H1 (cell line): Measurements from ENCODE around the gene MAP7. TPM values are rescaled to one million over a fixed set of nuclear protein-coding genes. Genes with fewer than 3 reads are reported as not detected.

Source experiments
- FOSL1 ChIP-seq: IDR thresholded peaks from 2 replicates; pipeline ENCODE4 v1.6.1; 2011; ENCODE audit warnings: mild to moderate bottlenecking, low read depth, low read length, moderate library complexity; ENCODE audit not compliant: insufficient read depth
- POLR2AphosphoS5 ChIP-seq: IDR thresholded peaks from 2 replicates; pipeline ENCODE4 v1.6.1; 2011; ENCODE audit warnings: low read depth, low read length
- RFX5 ChIP-seq: IDR thresholded peaks from 2 replicates; pipeline ENCODE4 v1.6.1; 2011; ENCODE audit warnings: low read depth, low read length, improper control_type of control experiment, borderline replicate concordance
- SP1 ChIP-seq: IDR thresholded peaks from 2 replicates; pipeline ENCODE4 v1.6.1; 2011; ENCODE audit warnings: low read depth, low read length
- SRF ChIP-seq: IDR thresholded peaks from 2 replicates; pipeline ENCODE4 v1.6.1; 2011; ENCODE audit warnings: mild to moderate bottlenecking, low read depth, low read length, moderate library complexity
- TEAD4 ChIP-seq: IDR thresholded peaks from 2 replicates; pipeline ENCODE4 v1.6.1; 2012; ENCODE audit warnings: low read depth, low read length, inconsistent platforms, mixed read lengths
- polyA plus RNA-seq, 7 experiments: library from polyadenylated mRNA; depleted of rRNA in 3 of 7; stranded (reverse) in 5 of 7; unstranded in 2 of 7; fragments of >200 nt in 5 of 7; fragments of 200-250 nt in 2 of 7; gene quantifications; 1 replicate in 5 of 7; 2 replicates in 1 of 7; 4 replicates in 1 of 7; pipeline versions ENCODE4 v1.2.1 to v1.2.3, GENCODE V29; 2011 to 2013; ENCODE audit warnings: missing spikeins in 2 of 7, mixed read lengths in 2 of 7
- total RNA-seq: library from RNA; stranded (reverse); fragmentation: NEBNext Ultra II Directional; extraction: Animal tissue kit (Norgen Biotek cat#: 25700); gene quantifications from 2 replicates; pipeline ENCODE4 v1.2.1, GENCODE V29; 2021
- TF ChIP-seq, protein P1 (sequence below): IDR thresholded peaks from 2 replicates; pipeline ENCODE4 v1.6.1; 2012; ENCODE audit warnings: inconsistent platforms

The MAP7 gene
- total and polyA plus RNA-seq, 2 of the 8 experiments (the other 6 are each of a cell fraction or from before 2014, with no cell fraction given) = 13.5 to 66.9 TPM

GRCh38 chr6:136546331-136546730 is 3.9 kb downstream of the MAP7 start (continued):
- TF ChIP-seq, protein P1, sequence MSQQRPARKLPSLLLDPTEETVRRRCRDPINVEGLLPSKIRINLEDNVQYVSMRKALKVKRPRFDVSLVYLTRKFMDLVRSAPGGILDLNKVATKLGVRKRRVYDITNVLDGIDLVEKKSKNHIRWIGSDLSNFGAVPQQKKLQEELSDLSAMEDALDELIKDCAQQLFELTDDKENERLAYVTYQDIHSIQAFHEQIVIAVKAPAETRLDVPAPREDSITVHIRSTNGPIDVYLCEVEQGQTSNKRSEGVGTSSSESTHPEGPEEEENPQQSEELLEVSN = no peak
- no peak for TF ChIP-seq SRF
- TF ChIP-seq SP1 = no peak
- no peak for TF ChIP-seq POLR2AphosphoS5
- no peak for TF ChIP-seq TEAD4
- TF ChIP-seq RFX5 = no peak
- TF ChIP-seq FOSL1 = no peak
